IMR-90 (cell line): ENCODE results near the gene ATP23. TPM values are rescaled to one million over a fixed set of nuclear protein-coding genes. Genes with fewer than 3 reads are reported as not detected.

Source experiments
- ATAC-seq: fragments of 200-7000 bp; cut with Tn5 transposase; 2 replicates; pipeline ENCODE4 v1.9.1; 2020; ENCODE audit warnings: low read depth, mild to moderate bottlenecking, moderate library complexity
- BruUV-seq: library from RNA; stranded (reverse); fragments of 400-500 nt; replicated peaks from 2 replicates; lab custom pipeline; 2021; lab: Mats Ljungman, UMichigan
- CTCF ChIA-PET: fragments of 300-600 bp; formaldehyde crosslinking; extraction: SDS; loops from one replicate; lab custom pipeline; 2021; ENCODE audit warnings: antibody characterized with exemption; lab: Yijun Ruan, JAX
- POLR2A ChIA-PET: fragments of 300-600 bp; sonication (Branson Sonifier 250); formaldehyde crosslinking; loops from one replicate; lab custom pipeline; 2022; ENCODE audit warnings: antibody characterized with exemption; ENCODE audit not compliant: unreplicated experiment; lab: Charles Lee
- DNase-seq: peaks from one replicate; pipeline ENCODE4 v3.0.0; 2013
- H2AFZ ChIP-seq: replicated peaks from 2 replicates; pipeline ENCODE3; 2013; ENCODE audit warnings: low read length, mild to moderate bottlenecking; ENCODE audit not compliant: poor library complexity
- H2AK5ac ChIP-seq: 2 replicates; pipeline ENCODE4 v1.6.1; 2013; ENCODE audit warnings: low read depth, low read length, inconsistent platforms
- H2AK9ac ChIP-seq: replicated peaks from 2 replicates; pipeline ENCODE3; 2013; ENCODE audit warnings: mild to moderate bottlenecking, low read depth, low read length, moderate library complexity; ENCODE audit not compliant: poor library complexity
- H2BK120ac ChIP-seq: 2 replicates; pipeline ENCODE4 v1.6.1; 2013; ENCODE audit warnings: low read depth, low read length, inconsistent platforms
- H2BK15ac ChIP-seq: 3 replicates; pipeline ENCODE4 v1.6.1; 2013; ENCODE audit warnings: low read depth, low read length, inconsistent platforms
- H2BK20ac ChIP-seq: 2 replicates; pipeline ENCODE4 v1.6.1; 2013; ENCODE audit warnings: low read depth, mild to moderate bottlenecking, inconsistent platforms, low read length, moderate library complexity
- H2BK5ac ChIP-seq: 2 replicates; pipeline ENCODE4 v1.6.1; 2013; ENCODE audit warnings: mild to moderate bottlenecking, low read depth, low read length, inconsistent platforms; ENCODE audit not compliant: poor library complexity, severe bottlenecking
- H3K14ac ChIP-seq: replicated peaks from 2 replicates; pipeline ENCODE4 v1.6.1; 2013; ENCODE audit warnings: low read depth, low read length, inconsistent platforms
- H3K18ac ChIP-seq: 2 replicates; pipeline ENCODE4 v1.6.1; 2013; ENCODE audit warnings: low read depth, low read length, control low read depth
- H3K23ac ChIP-seq: 2 replicates; pipeline ENCODE4 v1.6.1; 2013; ENCODE audit warnings: low read depth, low read length, inconsistent platforms
- H3K27ac ChIP-seq: 2 replicates; pipeline ENCODE4 v1.5.1; 2013; ENCODE audit warnings: mild to moderate bottlenecking, control low read depth, low read length; ENCODE audit not compliant: insufficient read depth
- H3K27me3 ChIP-seq: 2 replicates; pipeline ENCODE4 v1.6.1; 2013; ENCODE audit warnings: low read length; ENCODE audit not compliant: control insufficient read depth, insufficient read depth
- H3K36me3 ChIP-seq: 2 replicates; pipeline ENCODE4 v1.6.1; 2013; ENCODE audit warnings: low read length, mixed read lengths; ENCODE audit not compliant: control insufficient read depth, insufficient read depth
- H3K4ac ChIP-seq: 2 replicates; pipeline ENCODE4 v1.6.1; 2013; ENCODE audit warnings: low read depth, low read length, inconsistent platforms
- H3K4me1 ChIP-seq: 2 replicates; pipeline ENCODE4 v1.6.1; 2013; ENCODE audit warnings: low read length, mixed read lengths; ENCODE audit not compliant: control insufficient read depth, insufficient read depth
- H3K4me2 ChIP-seq: 2 replicates; pipeline ENCODE4 v1.6.1; 2013; ENCODE audit warnings: low read depth, mild to moderate bottlenecking, control low read depth, low read length, moderate library complexity
- H3K4me3 ChIP-seq: 2 replicates; pipeline ENCODE4 v1.5.1; 2013; ENCODE audit warnings: low read depth, mild to moderate bottlenecking, control low read depth, low read length, moderate library complexity; ENCODE audit not compliant: insufficient read depth
- H3K56ac ChIP-seq: 2 replicates; pipeline ENCODE4 v1.6.1; 2013; ENCODE audit warnings: low read length, inconsistent platforms; ENCODE audit not compliant: insufficient read depth; ENCODE audit errors: extremely low read depth
- H3K79me1 ChIP-seq, 2 experiments: 2 replicates each; pipeline ENCODE4 v1.6.1; 2013; ENCODE audit warnings: low read length in 2 of 2, inconsistent platforms in 1 of 2, low read depth in 1 of 2
- H3K9ac ChIP-seq: 2 replicates; pipeline ENCODE4 v1.6.1; 2013; ENCODE audit warnings: low read depth, low read length, control low read depth
- H3K9me1 ChIP-seq: 2 replicates; pipeline ENCODE4 v1.6.1; 2013; ENCODE audit warnings: low read length, inconsistent platforms; ENCODE audit not compliant: insufficient read depth
- H3K9me3 ChIP-seq: 2 replicates; pipeline ENCODE4 v1.6.1; 2013; ENCODE audit warnings: low read length; ENCODE audit not compliant: control insufficient read depth, insufficient read depth
- H4K20me1 ChIP-seq: 2 replicates; pipeline ENCODE4 v1.6.1; 2013; ENCODE audit warnings: low read length, inconsistent platforms; ENCODE audit not compliant: insufficient read depth
- H4K5ac ChIP-seq: 2 replicates; pipeline ENCODE4 v1.6.1; 2013; ENCODE audit warnings: mild to moderate bottlenecking, low read depth, low read length, control low read depth
- H4K8ac ChIP-seq, 2 experiments: 2 replicates each; pipeline ENCODE4 v1.6.1; 2013; ENCODE audit warnings: low read depth in 2 of 2, low read length in 2 of 2, control low read depth in 1 of 2, inconsistent platforms in 1 of 2
- H4K91ac ChIP-seq: 2 replicates; pipeline ENCODE4 v1.6.1; 2013; ENCODE audit warnings: low read depth, low read length, inconsistent platforms; ENCODE audit not compliant: insufficient read depth
- BHLHE40 ChIP-seq: fragments of 150-350 bp; IDR thresholded peaks from 2 replicates; pipeline ENCODE4 v1.6.1; 2016; ENCODE audit warnings: mild to moderate bottlenecking, low read depth, low read length
- CEBPB ChIP-seq: IDR thresholded peaks from 2 replicates; pipeline ENCODE4 v1.6.1; 2012; ENCODE audit warnings: low read depth, low read length, improper control_type of control experiment
- CHD1 ChIP-seq: IDR thresholded peaks from 2 replicates; pipeline ENCODE4 v1.6.1; 2012; ENCODE audit warnings: low read depth, low read length, improper control_type of control experiment
- FOS ChIP-seq: fragments of 150-350 bp; IDR thresholded peaks from 2 replicates; pipeline ENCODE4 v1.6.1; 2016; ENCODE audit warnings: low read depth, low read length
- NFE2L2 ChIP-seq: fragments of 150-350 bp; IDR thresholded peaks from 2 replicates; pipeline ENCODE4 v1.6.1; 2016; ENCODE audit warnings: low read depth, mild to moderate bottlenecking, low read length
- POLR2A ChIP-seq: IDR thresholded peaks from 2 replicates; pipeline ENCODE4 v1.6.1; 2012; ENCODE audit warnings: mild to moderate bottlenecking, low read depth, low read length
- RAD21 ChIP-seq: IDR thresholded peaks from 2 replicates; pipeline ENCODE4 v1.6.1; 2012; ENCODE audit warnings: low read length, improper control_type of control experiment
- RFX5 ChIP-seq: IDR thresholded peaks from 2 replicates; pipeline ENCODE4 v1.8.0; 2012; ENCODE audit warnings: low read depth, mild to moderate bottlenecking, low read length, moderate library complexity
- WGBS, 2 experiments: methylation state at CpG; one replicate each; pipeline versions ENCODE4 v1.1.5 to v1.1.7; 2013; ENCODE audit warnings: missing lambda C conversion rate in 2 of 2; ENCODE audit not compliant: insufficient read length in 1 of 2; ENCODE audit errors: extremely low coverage in 2 of 2; 5-methylcytosine and 5-hydroxymethylcytosine counted together
- dilution Hi-C: fragments of 300-500 bp; cut with HindIII; formaldehyde crosslinking; loops from one replicate; pipeline ENCODE4 v1.14.3; 2018; ENCODE audit warnings: low sequenced_read_pairs; ENCODE audit not compliant: unreplicated experiment
- in situ Hi-C: fragments of 300-500 bp; cut with MboI; formaldehyde crosslinking; loops from 3 replicates; pipeline ENCODE4 v1.14.3; 2019; ENCODE audit warnings: low sequenced_read_pairs, inconsistent platforms, mixed read lengths
- intact Hi-C: fragments of 100-400 bp; cut with micrococcal nuclease; formaldehyde crosslinking; loops from 2 replicates; pipeline ENCODE4 v1.10.0; 2022
- polyA plus RNA-seq, 3 experiments: library from polyadenylated mRNA; depleted of rRNA; stranded (reverse); fragments of >200 nt; gene quantifications; 2 replicates each; pipeline ENCODE4 v1.2.3, GENCODE V29; 2012; ENCODE audit warnings: low replicate concordance in 1 of 3
- total RNA-seq: library from RNA; depleted of rRNA; stranded (reverse); fragments of >200 nt; gene quantifications from 2 replicates; pipeline ENCODE4 v1.2.3, GENCODE V29; 2012

ATP23 gene
- total and polyA plus RNA-seq, 2 of the 4 experiments (the other 2 are of a cell fraction), result 6.4 to 7.2 TPM

DNA sequence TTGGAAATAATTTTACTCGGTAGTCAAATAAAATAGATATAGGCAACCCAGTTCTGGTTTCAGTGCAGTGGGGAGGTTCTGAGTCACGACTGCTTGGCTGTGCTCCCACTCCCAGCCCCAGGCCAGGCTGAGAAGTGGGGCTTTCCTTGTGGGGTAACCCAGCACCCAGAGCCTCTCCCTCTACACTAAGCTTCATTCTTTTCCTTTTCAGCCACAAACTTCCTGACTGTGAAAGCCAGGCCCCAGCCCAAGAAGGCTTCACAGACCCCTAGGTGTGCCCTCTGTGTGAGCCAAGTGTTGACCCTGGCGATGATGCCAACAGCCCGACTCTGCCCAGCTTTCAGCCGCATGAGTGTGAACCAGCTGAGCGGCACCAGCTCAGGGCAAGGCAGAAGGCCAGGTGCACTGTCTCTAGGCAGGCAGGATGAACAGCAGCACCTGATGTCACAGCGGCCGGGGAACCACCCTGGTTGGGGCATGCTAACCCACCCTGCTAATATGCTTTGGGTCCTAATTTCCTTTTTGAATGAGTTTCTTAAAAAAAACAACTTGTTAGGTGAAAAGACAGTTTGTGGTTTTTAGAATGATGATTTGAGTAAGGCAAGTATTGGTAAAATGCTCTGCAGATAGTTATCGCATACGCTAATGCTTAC, 42.2 kb upstream of the ATP23 start:
- peak overlapping the region; percentile 73; the same call in 1 of the 2 replicates for H3K14ac ChIP-seq
- in situ Hi-C loops (loop anchor here (10.0 kb wide), 1 partner anchor 54 kb away; the partner anchor contains the start of gene CTDSP2), intact Hi-C loops (loop anchor here (1.0 kb wide), 1 partner anchor 34 kb away; no protein-coding TSS in a partner anchor), dilution Hi-C loops (no loop called here)
- H4K8ac ChIP-seq, result peak overlapping the region in 1 of 2 experiments; percentile 32; a peak in 1 of 4 replicates
- H3K56ac ChIP-seq, result no peak overlapping the region
- peak overlapping the region; percentile 13; the same call in 1 of the 2 replicates for H3K9ac ChIP-seq
- H4K5ac ChIP-seq, result peak overlapping the region; percentile 40
- H2BK120ac ChIP-seq, result peak overlapping the region; percentile 89
- peak overlapping the region; percentile 89 for H2AK5ac ChIP-seq
- peak overlapping the region; percentile 65; the same call in 1 of the 2 replicates for H3K18ac ChIP-seq
- 39% methylated on average over 4 of the region's 10 CpGs; no CpG with 5 or more reads in 1 of the 2 experiments for WGBS, 2 experiments
- ChIA-PET CTCF (interaction anchor here (1.0 to 1.6 kb wide), 2 partner anchors 55 to 96 kb away, joined by 3 read pairs; no protein-coding TSS in a partner anchor), POLR2A (interaction anchor here (1.0 kb wide), 1 partner anchor 52 kb away, joined by 3 read pairs; the partner anchor contains the start of gene CTDSP2)
- H3K23ac ChIP-seq, result peak overlapping the region; percentile 18; the same call in 1 of the 2 replicates
- ATAC-seq, result peak; percentile 30
- peak overlapping the region; percentile 70 for H2AK9ac ChIP-seq
- H3K27ac ChIP-seq, result peak overlapping the region; percentile 97
- 0 out of 2 replicates have a peak, but pooled peaks have one; percentile 41 for TF ChIP-seq FOS
- TF ChIP-seq CHD1, result no peak
- TF ChIP-seq CEBPB, result no peak
- TF ChIP-seq POLR2A, result no peak
- TF ChIP-seq RFX5, result no peak
- TF ChIP-seq NFE2L2, result no peak
- TF ChIP-seq BHLHE40, result no peak
- TF ChIP-seq RAD21, result peak; percentile 6; the same call in 1 of the 2 replicates
- no peaks in the 10 kb centered on the region for H3K27me3 ChIP-seq
- H2BK20ac ChIP-seq, result peak overlapping the region; percentile 81
- H2BK15ac ChIP-seq, result peak overlapping the region; percentile 63; the same call in 1 of the 3 replicates
- BruUV-seq, result no TSS peak
- H3K36me3 ChIP-seq, result no peaks in the 10 kb centered on the region
- H4K91ac ChIP-seq, result peak overlapping the region; percentile 40
- peaks cover 27% of the 10 kb centered on the region for H3K9me1 ChIP-seq
- H3K9me3 ChIP-seq, result no peaks in the 10 kb centered on the region
- peak overlapping the region; percentile 70 for H2BK5ac ChIP-seq
- DNase-seq, result peak; percentile 81
- peaks cover 3% of the 10 kb centered on the region; the same call in 1 of the 2 replicates for H4K20me1 ChIP-seq
- H3K4me1 ChIP-seq, result peaks cover 47% of the 10 kb centered on the region
- H3K79me1 ChIP-seq, result peaks cover 19 to 39% of the 10 kb centered on the region in 2 experiments
- H3K4me3 ChIP-seq, result no peak overlapping the region
- H3K4me2 ChIP-seq, result peak overlapping the region; percentile 60
- peak overlapping the region; percentile 81 for H3K4ac ChIP-seq
- peak overlapping the region; percentile 36 for H2AFZ ChIP-seq
